HEK293 (cell line): ENCODE measurements around the gene CEACAM19.

Source experiments
- CTCF ChIA-PET: fragments of 350-600 bp; formaldehyde crosslinking; extraction: SDS; loops from one replicate; lab custom pipeline; 2021; ENCODE audit warnings: antibody characterized with exemption; lab: Yijun Ruan, JAX
- POLR2A ChIA-PET: fragments of 300-600 bp; formaldehyde crosslinking; extraction: SDS; loops from one replicate; lab custom pipeline; 2020; ENCODE audit warnings: antibody characterized with exemption, inconsistent platforms; lab: Yijun Ruan, JAX
- H3K27ac ChIP-seq: fragments of 200-500 bp; sonication (Bioruptor generic); 2 replicates; pipeline ENCODE4 v1.5.1; 2014; ENCODE audit warnings: low read depth, low read length, control low read depth, inconsistent platforms; ENCODE audit errors: extremely low read depth
- H3K36me3 ChIP-seq, 2 experiments: fragments of 200-500 bp in 1 of 2; sonication (Bioruptor generic) in 1 of 2; 1 replicate in 1 of 2; 2 replicates in 1 of 2; pipeline ENCODE4 v1.5.1; 2014 to 2017; ENCODE audit warnings: inconsistent platforms in 2 of 2, low read length in 2 of 2; ENCODE audit not compliant: control insufficient read depth in 2 of 2, insufficient read depth in 1 of 2
- H3K4me1 ChIP-seq: fragments of 200-500 bp; sonication (Bioruptor generic); 2 replicates; pipeline ENCODE4 v1.5.1; 2014; ENCODE audit warnings: mild to moderate bottlenecking, low read length, inconsistent platforms; ENCODE audit not compliant: control insufficient read depth, insufficient read depth
- H3K4me3 ChIP-seq: 2 replicates; pipeline ENCODE4 v1.5.1; 2011; ENCODE audit warnings: low read depth, mild to moderate bottlenecking, control low read depth, low read length, moderate library complexity
- H3K9me3 ChIP-seq: fragments of 200-500 bp; sonication (Bioruptor generic); 2 replicates; pipeline ENCODE4 v1.5.1; 2014; ENCODE audit warnings: low read depth, low read length, inconsistent platforms; ENCODE audit not compliant: control insufficient read depth, insufficient read depth
- BCL11A ChIP-seq: fragments of 450-650 bp; formaldehyde crosslinking; IDR thresholded peaks from 2 replicates; pipeline ENCODE4 v1.5.1; 2016; ENCODE audit warnings: low read depth, missing biosample characterization, missing genetic modification characterization
- GLI2 ChIP-seq: fragments of 450-650 bp; formaldehyde crosslinking; IDR thresholded peaks from 2 replicates; pipeline ENCODE4; 2017; ENCODE audit warnings: missing biosample characterization, missing genetic modification characterization, low read depth, borderline replicate concordance
- HIC1 ChIP-seq: fragments of 450-650 bp; formaldehyde crosslinking; IDR thresholded peaks from 2 replicates; pipeline ENCODE4 v1.5.1; 2016; ENCODE audit warnings: missing biosample characterization, missing genetic modification characterization
- HOXC10 ChIP-seq: sonication (generic); formaldehyde crosslinking; IDR thresholded peaks from 2 replicates; pipeline ENCODE4 v1.8.1; 2023; ENCODE audit warnings: mild to moderate bottlenecking, missing genetic modification reagents
- SALL2 ChIP-seq: fragments of 450-650 bp; formaldehyde crosslinking; IDR thresholded peaks from 2 replicates; pipeline ENCODE4 v1.5.0; 2017; ENCODE audit warnings: missing biosample characterization, mild to moderate bottlenecking, missing genetic modification characterization, borderline replicate concordance
- TRIM28 ChIP-seq: IDR thresholded peaks from 2 replicates; pipeline ENCODE4 v1.6.1; 2011; ENCODE audit warnings: low read length, control low read depth, borderline replicate concordance
- YY1 ChIP-seq: fragments of 450-650 bp; formaldehyde crosslinking; IDR thresholded peaks from 2 replicates; pipeline ENCODE4 v1.5.1; 2018; ENCODE audit warnings: missing biosample characterization, missing genetic modification characterization
- YY2 ChIP-seq: fragments of 450-650 bp; formaldehyde crosslinking; IDR thresholded peaks from 2 replicates; pipeline ENCODE4 v1.5.1; 2016; ENCODE audit warnings: missing biosample characterization, missing genetic modification characterization
- ZBTB11 ChIP-seq: fragments of 450-650 bp; formaldehyde crosslinking; conservative IDR thresholded peaks from 2 replicates; pipeline ENCODE4 v1.5.1; 2016; ENCODE audit warnings: low read depth, missing biosample characterization, missing genetic modification characterization
- ZBTB17 ChIP-seq: fragments of 450-650 bp; formaldehyde crosslinking; IDR thresholded peaks from 2 replicates; pipeline ENCODE4 v1.5.1; 2016; ENCODE audit warnings: missing biosample characterization, missing genetic modification characterization
- ZBTB20 ChIP-seq: fragments of 450-650 bp; formaldehyde crosslinking; IDR thresholded peaks from 2 replicates; pipeline ENCODE4 v1.5.1; 2016; ENCODE audit warnings: missing biosample characterization, missing genetic modification characterization
- ZBTB21 ChIP-seq: fragments of 450-650 bp; formaldehyde crosslinking; IDR thresholded peaks from 2 replicates; pipeline ENCODE4 v1.5.1; 2017; ENCODE audit warnings: missing biosample characterization, missing genetic modification characterization
- ZNF132 ChIP-seq: fragments of 450-650 bp; formaldehyde crosslinking; IDR thresholded peaks from 2 replicates; pipeline ENCODE4 v1.5.1; 2017; ENCODE audit warnings: missing biosample characterization, missing genetic modification characterization, borderline replicate concordance
- ZNF146 ChIP-seq: fragments of 450-650 bp; formaldehyde crosslinking; IDR thresholded peaks from 2 replicates; pipeline ENCODE4 v1.5.1; 2016; ENCODE audit warnings: missing biosample characterization, missing genetic modification characterization
- ZNF221 ChIP-seq: fragments of 450-650 bp; formaldehyde crosslinking; IDR thresholded peaks from 2 replicates; pipeline ENCODE4 v1.5.1; 2017; ENCODE audit warnings: missing biosample characterization, missing genetic modification characterization, borderline replicate concordance
- ZNF514 ChIP-seq: fragments of 450-650 bp; formaldehyde crosslinking; IDR thresholded peaks from 2 replicates; pipeline ENCODE4 v1.5.1; 2016; ENCODE audit warnings: missing biosample characterization, missing genetic modification characterization
- ZNF624 ChIP-seq: fragments of 450-650 bp; formaldehyde crosslinking; IDR thresholded peaks from 2 replicates; pipeline ENCODE4 v1.5.1; 2017; ENCODE audit warnings: missing biosample characterization, missing genetic modification characterization
- ZNF654 ChIP-seq: fragments of 450-650 bp; formaldehyde crosslinking; IDR thresholded peaks from 2 replicates; pipeline ENCODE4 v1.5.1; 2016; ENCODE audit warnings: low read depth, missing biosample characterization, missing genetic modification characterization
- ZNF677 ChIP-seq: fragments of 450-650 bp; IDR thresholded peaks from 2 replicates; pipeline ENCODE4 v1.5.0; 2018; ENCODE audit warnings: missing biosample characterization, mild to moderate bottlenecking, missing genetic modification characterization, moderate library complexity
- ZNF785 ChIP-seq: fragments of 450-650 bp; formaldehyde crosslinking; IDR thresholded peaks from 2 replicates; pipeline ENCODE4 v1.5.1; 2016; ENCODE audit warnings: missing biosample characterization, missing genetic modification characterization
- TF ChIP-seq, protein P1 (sequence below): fragments of 450-650 bp; formaldehyde crosslinking; IDR thresholded peaks from 2 replicates; pipeline ENCODE4 v1.5.1; 2016; ENCODE audit warnings: missing biosample characterization, missing genetic modification characterization

The CEACAM19 gene

GRCh38 chr19:44636439-44637389 lies 34.6 kb upstream of the CEACAM19 start:
- H3K36me3 ChIP-seq: no peaks in the 10 kb centered on the region
- H3K4me1 ChIP-seq: no peaks in the 10 kb centered on the region
- no peak for TF ChIP-seq ZBTB20
- no peak for TF ChIP-seq ZNF146 (tag by site-specific recombination)
- no peak for TF ChIP-seq HOXC10 (CRISPR knock-in tag)
- no peak for TF ChIP-seq HIC1 (tag by site-specific recombination)
- no peak for TF ChIP-seq ZNF624 (tag by site-specific recombination)
- TF ChIP-seq BCL11A (tag by site-specific recombination): no peak
- POLR2A ChIA-PET: no interaction called here
- H3K27ac ChIP-seq: no peak overlapping the region
- no peaks in the 10 kb centered on the region for H3K9me3 ChIP-seq
- no peak overlapping the region for H3K4me3 ChIP-seq
- CTCF ChIA-PET: interaction anchor here (0.6 to 1.7 kb wide), 7 partner anchors 12 to 492 kb away, joined by 3 to 10 read pairs (median 3); no protein-coding TSS in a partner anchor

DNA sequence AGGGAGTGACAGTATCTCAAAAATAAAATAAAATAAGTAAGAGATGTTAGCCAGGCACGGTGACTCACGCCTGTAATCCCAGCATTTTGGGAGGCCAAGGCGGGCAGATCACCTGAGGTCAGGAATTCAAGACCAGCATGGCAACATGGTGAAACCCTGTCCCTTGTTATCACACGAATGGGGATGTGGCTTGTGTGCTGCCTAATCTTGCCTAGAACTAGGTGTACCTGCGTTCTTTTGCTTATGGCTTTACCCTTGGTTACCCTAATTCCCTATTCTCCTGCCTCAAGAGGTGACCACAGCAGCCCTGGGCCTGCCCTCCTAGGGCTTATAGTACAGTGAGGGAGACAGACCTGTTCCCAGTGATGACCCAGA lies 33.9 kb upstream of the CEACAM19 start:
- ChIA-PET POLR2A (no interaction called here), CTCF (interaction anchor here (1.0 to 1.7 kb wide), 2 partner anchors 55 to 66 kb away, joined by 3 to 6 read pairs; no protein-coding TSS in a partner anchor)
- H3K9me3 ChIP-seq: no peaks in the 10 kb centered on the region
- H3K27ac ChIP-seq: no peak overlapping the region
- no peak overlapping the region for H3K4me3 ChIP-seq
- TF ChIP-seq, protein P1, sequence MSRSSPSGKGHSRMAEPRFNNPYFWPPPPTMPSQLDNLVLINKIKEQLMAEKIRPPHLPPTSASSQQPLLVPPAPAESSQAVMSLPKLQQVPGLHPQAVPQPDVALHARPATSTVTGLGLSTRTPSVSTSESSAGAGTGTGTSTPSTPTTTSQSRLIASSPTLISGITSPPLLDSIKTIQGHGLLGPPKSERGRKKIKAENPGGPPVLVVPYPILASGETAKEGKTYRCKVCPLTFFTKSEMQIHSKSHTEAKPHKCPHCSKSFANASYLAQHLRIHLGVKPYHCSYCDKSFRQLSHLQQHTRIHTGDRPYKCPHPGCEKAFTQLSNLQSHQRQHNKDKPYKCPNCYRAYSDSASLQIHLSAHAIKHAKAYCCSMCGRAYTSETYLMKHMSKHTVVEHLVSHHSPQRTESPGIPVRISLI (tag by site-specific recombination): no peak
- TF ChIP-seq ZNF785 (no peak), ZBTB21 (tag by site-specific recombination) (no peak), ZBTB17 (tag by site-specific recombination) (no peak), ZNF514 (no peak), GLI2 (tag by site-specific recombination) (no peak), ZNF221 (tag by site-specific recombination) (no peak), YY2 (no peak), YY1 (tag by site-specific recombination) (no peak), SALL2 (no peak), TRIM28 (no peak), ZNF677 (tag by site-specific recombination) (no peak), ZNF132 (tag by site-specific recombination) (no peak), ZNF654 (tag by site-specific recombination) (no peak), ZBTB11 (no peak)
- H3K36me3 ChIP-seq: no peaks in the 10 kb centered on the region
- H3K4me1 ChIP-seq: no peaks in the 10 kb centered on the region
